HEK293T (cell line): ENCODE measurements around the gene KASH5.

Experiments used
- BHLHE40 ChIP-seq: fragments of 450-650 bp; IDR thresholded peaks from 2 replicates; pipeline ENCODE4 v1.6.1; 2016; ENCODE audit warnings: mild to moderate bottlenecking, moderate library complexity, borderline replicate concordance
- CTBP1 ChIP-seq: fragments of 450-650 bp; IDR thresholded peaks from 2 replicates; pipeline ENCODE4 v1.6.1; 2016; ENCODE audit warnings: borderline replicate concordance
- FOXA1 ChIP-seq: fragments of 450-650 bp; IDR thresholded peaks from 2 replicates; pipeline ENCODE4 v1.6.1; 2016; ENCODE audit warnings: mild to moderate bottlenecking
- FOXM1 ChIP-seq: fragments of 450-650 bp; IDR thresholded peaks from 2 replicates; pipeline ENCODE4 v1.6.1; 2017; ENCODE audit warnings: mild to moderate bottlenecking, borderline replicate concordance
- PKNOX1 ChIP-seq: fragments of 450-650 bp; IDR thresholded peaks from 2 replicates; pipeline ENCODE4 v1.6.1; 2016
- SP1 ChIP-seq: fragments of 450-650 bp; IDR thresholded peaks from 2 replicates; pipeline ENCODE4 v1.6.1; 2017
- SUZ12 ChIP-seq: fragments of 450-650 bp; IDR thresholded peaks from 2 replicates; pipeline ENCODE4 v1.6.1; 2016; ENCODE audit warnings: mild to moderate bottlenecking
- TARDBP ChIP-seq: fragments of 450-650 bp; IDR thresholded peaks from 2 replicates; pipeline ENCODE4 v1.6.1; 2016
- ZNF384 ChIP-seq: fragments of 450-650 bp; IDR thresholded peaks from 2 replicates; pipeline ENCODE4 v1.6.1; 2016

GRCh38 chr19:49463960-49464740, 76.1 kb downstream of the KASH5 start:
- TF ChIP-seq BHLHE40, result no peak
- TF ChIP-seq FOXA1, result no peak
- no peak for TF ChIP-seq ZNF384
- no peak for TF ChIP-seq SUZ12
- TF ChIP-seq FOXM1, result no peak
- TF ChIP-seq CTBP1, result no peak
- no peak for TF ChIP-seq PKNOX1
- TF ChIP-seq SP1, result no peak
- no peak for TF ChIP-seq TARDBP
